Kidney (tissue), 14 donors: ENCODE data around the gene GOLGA1. TPM values are rescaled to one million over a fixed set of nuclear protein-coding genes. Genes with fewer than 3 reads are reported as not detected.

ENCODE experiments used
- DNase-seq, 5 donors: peaks; one replicate each; pipeline ENCODE4 v3.0.0-alpha.2; 2013 to 2020
- FAIRE-seq: peaks from 2 replicates; lab custom pipeline; 2012; peaks lifted over from hg19 to GRCh38; lab: Jason Lieb, UNC
- H3K27ac ChIP-seq, 2 donors: one replicate each; pipeline ENCODE4 v1.7.0; 2013; ENCODE audit warnings: low read depth in 2 of 2, low read length in 2 of 2, inconsistent platforms in 1 of 2
- H3K27me3 ChIP-seq: one replicate; pipeline ENCODE4 v1.7.1; 2013; ENCODE audit warnings: low read length, inconsistent platforms; ENCODE audit not compliant: control insufficient read depth, insufficient read depth
- H3K36me3 ChIP-seq, 3 donors: one replicate each; pipeline versions ENCODE4 v1.7.0 to v1.7.1; 2013; ENCODE audit warnings: low read length in 3 of 3, control low read depth in 1 of 3, inconsistent platforms in 1 of 3; ENCODE audit not compliant: insufficient read depth in 3 of 3, control insufficient read depth in 2 of 3
- H3K4me1 ChIP-seq, 3 donors: one replicate each; pipeline versions ENCODE4 v1.7.0 to v1.7.1; 2013; ENCODE audit warnings: low read length in 3 of 3, inconsistent platforms in 1 of 3, low read depth in 1 of 3; ENCODE audit not compliant: control insufficient read depth in 2 of 3, insufficient read depth in 2 of 3
- H3K4me3 ChIP-seq, 3 donors: one replicate each; pipeline versions ENCODE4 v1.7.0 to v1.8.1; 2013; ENCODE audit warnings: low read length in 3 of 3, control low read depth in 1 of 3, inconsistent platforms in 1 of 3
- H3K9ac ChIP-seq, 3 donors: one replicate each; pipeline versions ENCODE4 v1.7.0 to v1.7.1; 2013; ENCODE audit warnings: low read length in 3 of 3, control low read depth in 1 of 3, inconsistent platforms in 1 of 3
- H3K9me3 ChIP-seq, 3 donors: one replicate each; pipeline versions ENCODE4 v1.7.0 to v1.7.1; 2013; ENCODE audit warnings: low read length in 3 of 3, control low read depth in 1 of 3, inconsistent platforms in 1 of 3; ENCODE audit not compliant: control insufficient read depth in 2 of 3, insufficient read depth in 1 of 3
- intact Hi-C: fragments of 100-400 bp; cut with DNase I; formaldehyde crosslinking; loops from one replicate; pipeline ENCODE4 v1.11.1; 2022
- polyA plus RNA-seq: library from polyadenylated mRNA; stranded (reverse); fragments of 350-450 nt; fragmentation: Illumina TruSeq; extraction: RNeasy Lipid Tissue Mini Kit (QIAGEN cat#74804); gene quantifications from one replicate; pipeline ENCODE4 v1.2.3, GENCODE V29; 2014; ENCODE audit warnings: low read depth, low replicate concordance; ENCODE audit not compliant: insufficient read depth
- total RNA-seq: library from RNA; stranded (reverse); fragmentation: NEBNext Ultra II Directional; extraction: Animal tissue kit (Norgen Biotek cat#: 25700); gene quantifications from one replicate; pipeline ENCODE4 v1.2.1, GENCODE V29; 2021
- TF ChIP-seq, protein P1 (sequence below): IDR thresholded peaks from 3 replicates; pipeline ENCODE4 v1.5.1; 2012; ENCODE audit warnings: mild to moderate bottlenecking, moderate library complexity, borderline replicate concordance; ENCODE audit not compliant: insufficient read depth; ENCODE audit errors: extremely low read depth
- donor health status: control.
- donor health status: control.
- donor health status: control.
- donor health status: control.
- donor health status: control.
- donor health status: DM: yes; HTN: yes; CAD: no.
- donor health status: Normal renal cell carcinoma (clear cell type).

GOLGA1 gene
- total and polyA plus RNA-seq, 2 donors from 2014 or later, result 6.2 to 21.0 TPM

DNA sequence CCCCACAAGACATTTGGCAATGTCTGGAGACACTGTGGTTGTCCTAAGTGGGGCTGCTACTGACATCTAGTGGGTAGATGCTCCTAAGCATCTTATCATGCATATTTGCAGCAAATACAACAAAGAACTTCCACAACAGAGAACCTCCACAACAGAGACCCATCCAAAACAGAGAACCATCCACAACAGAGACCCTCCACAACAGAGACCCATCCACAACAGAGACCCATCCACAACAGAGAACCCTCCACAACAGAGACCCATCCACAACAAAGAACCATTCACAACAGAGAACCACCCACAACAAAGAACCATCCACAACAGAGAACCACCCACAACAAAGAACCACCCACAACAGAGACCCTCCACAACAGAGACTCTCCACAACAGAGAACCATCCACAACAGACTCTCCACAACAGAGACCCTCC, 46.1 kb downstream of the GOLGA1 start:
- DNase-seq, result peak in 2 of 5 donors; percentile 21 to 60
- Histone ChIP-seq H3K4me3 (no peak overlapping the region), H3K4me1 (no peaks in the 10 kb centered on the region), H3K27me3 (no peaks in the 10 kb centered on the region), H3K9ac (no peak overlapping the region), H3K9me3 (no peaks in the 10 kb centered on the region), H3K36me3 (peaks cover 4 to 30% (median 20%) of the 10 kb centered on the region in 3 donors), H3K27ac (no peak overlapping the region)
- no peak for FAIRE-seq
- intact Hi-C loops, result no loop called here
- TF ChIP-seq, protein P1, sequence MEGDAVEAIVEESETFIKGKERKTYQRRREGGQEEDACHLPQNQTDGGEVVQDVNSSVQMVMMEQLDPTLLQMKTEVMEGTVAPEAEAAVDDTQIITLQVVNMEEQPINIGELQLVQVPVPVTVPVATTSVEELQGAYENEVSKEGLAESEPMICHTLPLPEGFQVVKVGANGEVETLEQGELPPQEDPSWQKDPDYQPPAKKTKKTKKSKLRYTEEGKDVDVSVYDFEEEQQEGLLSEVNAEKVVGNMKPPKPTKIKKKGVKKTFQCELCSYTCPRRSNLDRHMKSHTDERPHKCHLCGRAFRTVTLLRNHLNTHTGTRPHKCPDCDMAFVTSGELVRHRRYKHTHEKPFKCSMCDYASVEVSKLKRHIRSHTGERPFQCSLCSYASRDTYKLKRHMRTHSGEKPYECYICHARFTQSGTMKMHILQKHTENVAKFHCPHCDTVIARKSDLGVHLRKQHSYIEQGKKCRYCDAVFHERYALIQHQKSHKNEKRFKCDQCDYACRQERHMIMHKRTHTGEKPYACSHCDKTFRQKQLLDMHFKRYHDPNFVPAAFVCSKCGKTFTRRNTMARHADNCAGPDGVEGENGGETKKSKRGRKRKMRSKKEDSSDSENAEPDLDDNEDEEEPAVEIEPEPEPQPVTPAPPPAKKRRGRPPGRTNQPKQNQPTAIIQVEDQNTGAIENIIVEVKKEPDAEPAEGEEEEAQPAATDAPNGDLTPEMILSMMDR, result no peak

DNA sequence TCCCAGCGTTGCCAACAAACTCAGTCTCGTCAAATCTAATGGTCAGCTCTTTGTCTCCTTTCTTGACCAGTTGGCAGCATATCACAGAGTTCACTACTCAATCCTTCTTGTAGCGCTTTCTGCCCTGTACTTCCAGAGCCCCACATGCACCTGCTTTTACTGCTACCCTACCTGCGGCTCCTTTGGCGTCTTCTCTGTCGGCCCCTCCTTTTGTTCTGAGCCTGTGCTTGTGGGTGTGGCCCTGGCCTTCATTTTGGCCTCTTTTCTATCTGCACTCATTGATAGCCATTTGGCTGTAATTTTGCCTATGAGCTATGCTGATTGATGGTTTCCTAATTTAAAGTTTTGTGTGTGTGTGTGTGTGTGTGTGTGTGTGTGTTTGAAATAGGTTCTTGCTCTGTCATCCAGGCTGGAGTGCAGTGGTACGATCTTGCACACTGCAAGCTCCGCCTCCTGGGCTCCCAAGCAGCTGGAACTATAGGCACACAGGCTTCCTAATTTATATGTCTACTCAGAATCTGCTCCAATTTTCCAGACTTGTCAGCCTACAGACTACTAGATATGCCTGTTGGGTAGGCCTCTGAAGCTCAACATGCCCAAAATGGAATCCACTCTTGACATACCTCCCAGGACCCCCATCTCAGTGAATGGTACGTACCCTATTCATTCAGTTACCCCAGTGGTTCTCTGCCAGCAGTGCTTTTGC, 46.7 kb downstream of the GOLGA1 start:
- intact Hi-C loops, result no loop called here
- H3K9ac ChIP-seq, result no peak overlapping the region
- FAIRE-seq, result no peak
- H3K27me3 ChIP-seq, result no peaks in the 10 kb centered on the region
- H3K27ac ChIP-seq, result no peak overlapping the region
- TF ChIP-seq, protein P1, result no peak
- H3K36me3 ChIP-seq, result peaks cover 4 to 31% (median 23%) of the 10 kb centered on the region in 3 donors
- H3K4me3 ChIP-seq, result no peak overlapping the region
- no peaks in the 10 kb centered on the region for H3K9me3 ChIP-seq
- H3K4me1 ChIP-seq, result no peaks in the 10 kb centered on the region
- DNase-seq, result peak in 1 of 5 donors; percentile 7

DNA sequence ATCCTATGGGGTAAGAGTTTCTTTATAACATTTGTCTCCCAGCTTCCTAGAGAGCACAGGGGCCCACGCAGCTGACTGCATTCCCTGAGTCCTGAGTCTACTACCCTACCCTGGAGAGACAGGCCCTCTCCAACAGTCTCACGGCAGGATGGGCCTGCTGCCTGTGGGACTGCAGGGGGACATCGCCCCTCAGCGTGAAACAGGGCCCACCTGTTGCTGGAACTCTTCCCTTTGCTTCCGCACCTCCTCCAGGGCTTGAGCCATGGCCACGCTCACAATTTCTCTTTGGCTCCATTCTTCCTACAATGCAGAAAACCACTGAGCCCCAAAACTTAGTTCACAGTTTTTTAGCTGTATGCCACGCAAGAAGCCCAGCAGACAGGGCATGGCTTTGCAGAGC, 50.7 kb downstream of the GOLGA1 start:
- H3K36me3 ChIP-seq, result peaks cover 5 to 61% (median 37%) of the 10 kb centered on the region in 3 donors
- no peaks in the 10 kb centered on the region for H3K4me1 ChIP-seq
- DNase-seq, result no peak
- FAIRE-seq, result no peak
- no peak overlapping the region for H3K27ac ChIP-seq
- H3K9ac ChIP-seq, result no peak overlapping the region
- no peaks in the 10 kb centered on the region for H3K9me3 ChIP-seq
- intact Hi-C loops, result no loop called here
- TF ChIP-seq, protein P1, result no peak
- no peaks in the 10 kb centered on the region for H3K27me3 ChIP-seq
- H3K4me3 ChIP-seq, result no peak overlapping the region
